ENCODE measurements around the gene ICA1L. TPM values are rescaled to one million over a fixed set of nuclear protein-coding genes. Genes with fewer than 3 reads are reported as not detected.

ICA1L gene
- total RNA-seq, 1 donor = 8.9 TPM

GRCh38 chr2:202842690-202843089, 28.9 kb downstream of the ICA1L start:
- H3K4me3 ChIP-seq (ENCODE audit: low read depth, low read length) = no peak overlapping the region
- no peak for TF ChIP-seq CTCF (IDR thresholded peaks at IDR 0.05; ENCODE audit: insufficient read depth, low read length)
- DNase-seq (ENCODE audit: low read depth) = no peak

GRCh38 chr2:202841090-202841867, 30.3 kb downstream of the ICA1L start:
- H3K4me3 ChIP-seq (ENCODE audit: low read depth, low read length) = no peak overlapping the region
- DNase-seq (ENCODE audit: low read depth) = no peak
- no peak for TF ChIP-seq CTCF (IDR thresholded peaks at IDR 0.05; ENCODE audit: insufficient read depth, low read length)

GRCh38 chr2:202831242-202832220, 40.0 kb downstream of the ICA1L start:
- TF ChIP-seq CTCF (IDR thresholded peaks at IDR 0.05; ENCODE audit: insufficient read depth, low read length) = peak; percentile 75
- peak; percentile 71 for DNase-seq (ENCODE audit: low read depth)
- H3K4me3 ChIP-seq (ENCODE audit: low read depth, low read length) = no peak overlapping the region

GRCh38 chr2:202824901-202825300, 46.7 kb downstream of the ICA1L start:
- H3K4me3 ChIP-seq (ENCODE audit: low read depth, low read length) = no peak overlapping the region
- no peak for TF ChIP-seq CTCF (IDR thresholded peaks at IDR 0.05; ENCODE audit: insufficient read depth, low read length)
- DNase-seq (ENCODE audit: low read depth) = peak; percentile 12

- H3K4me3 ChIP-seq (ENCODE audit: low read depth, low read length) = no peak overlapping the region
- no peak for DNase-seq (ENCODE audit: low read depth)
- TF ChIP-seq CTCF (IDR thresholded peaks at IDR 0.05; ENCODE audit: insufficient read depth, low read length) = no peak
Measured at GRCh38 chr2:202822411-202822810, 49.2 kb downstream of the ICA1L start.

GRCh38 chr2:202821206-202822160, 50.1 kb downstream of the ICA1L start:
- no peak for TF ChIP-seq CTCF (IDR thresholded peaks at IDR 0.05; ENCODE audit: insufficient read depth, low read length)
- DNase-seq (ENCODE audit: low read depth) = no peak

More at GRCh38 chr2:202821206-202822160, 50.1 kb downstream of the ICA1L start:
- H3K4me3 ChIP-seq (ENCODE audit: low read depth, low read length) = no peak overlapping the region

Data from fibroblast of the aortic adventitia (primary cell).